B cell (primary cell): ENCODE results near the gene WNT16. TPM values are rescaled to one million over a fixed set of nuclear protein-coding genes. Genes with fewer than 3 reads are reported as not detected.
A peak's percentile ranks its signal among the peaks of the same experiment; 100 is the strongest.
"Not testable (repeated sequence)": the region's sequence is repeated elsewhere in the genome, so short reads cannot be mapped to it uniquely, and the experiment has no call there.

Experiments used
- ATAC-seq: fragments of 200-7000 bp; cut with Tn5 transposase; one replicate; pipeline ENCODE4 v1.10.0; 2021; ENCODE audit warnings: low read depth, mild to moderate bottlenecking, moderate number of reproducible peaks, moderate library complexity
- CTCF ChIA-PET: fragments of 350-600 bp; sonication (Branson Sonifier 250); formaldehyde crosslinking; loops from one replicate; lab custom pipeline; 2021; ENCODE audit warnings: antibody characterized with exemption, inconsistent platforms; lab: Charles Lee
- POLR2A ChIA-PET: fragments of 350-600 bp; sonication (Branson Sonifier 250); formaldehyde crosslinking; loops from one replicate; lab custom pipeline; 2021; ENCODE audit warnings: antibody characterized with exemption; lab: Charles Lee
- DNase-seq: peaks from one replicate; pipeline ENCODE4 v3.0.0; 2013
- H2AFZ ChIP-seq: 2 replicates; pipeline ENCODE4 v1.6.1; 2012; ENCODE audit warnings: mild to moderate bottlenecking, low read depth, low read length; ENCODE audit not compliant: insufficient read depth, poor library complexity, severe bottlenecking
- H3K27ac ChIP-seq, 2 donors: 1 replicate in 1 of 2; 2 replicates in 1 of 2; pipeline ENCODE4 v1.5.1; 2012 to 2013; ENCODE audit warnings: low read length in 2 of 2, mild to moderate bottlenecking in 2 of 2, moderate library complexity in 1 of 2
- H3K27me3 ChIP-seq, 4 experiments: fragments of 200-600 bp in 1 of 4; sonication (generic) in 1 of 4; replicated peaks in 1 of 4; 1 replicate in 2 of 4; 2 replicates in 2 of 4; pipeline versions ENCODE4 v1.6.1 to v1.7.0; 2013 to 2016; ENCODE audit warnings: low read length in 3 of 4, mild to moderate bottlenecking in 2 of 4, mixed read lengths in 1 of 4, moderate library complexity in 1 of 4; ENCODE audit not compliant: insufficient read depth in 4 of 4, control insufficient read depth in 3 of 4; ENCODE audit errors: control extremely low read depth in 1 of 4
- H3K36me3 ChIP-seq, 2 experiments: replicated peaks in 1 of 2; 1 replicate in 1 of 2; 2 replicates in 1 of 2; pipeline versions ENCODE4 v1.6.1 to v1.7.1; 2013; ENCODE audit warnings: low read length in 1 of 2; ENCODE audit not compliant: insufficient read depth in 2 of 2, control insufficient read depth in 1 of 2; ENCODE audit errors: control extremely low read depth in 1 of 2, extremely low read depth in 1 of 2
- H3K4me1 ChIP-seq, 2 donors: fragments of 200-600 bp in 1 of 2; sonication (generic) in 1 of 2; 1 replicate in 1 of 2; 2 replicates in 1 of 2; pipeline versions ENCODE4 v1.5.1 to v1.6.1; 2013 to 2017; ENCODE audit warnings: low read length in 2 of 2; ENCODE audit not compliant: control insufficient read depth in 2 of 2, insufficient read depth in 2 of 2
- H3K4me2 ChIP-seq: replicated peaks from 2 replicates; pipeline ENCODE3; 2012; ENCODE audit warnings: mild to moderate bottlenecking, low read depth, low read length; ENCODE audit not compliant: poor library complexity, severe bottlenecking
- H3K4me3 ChIP-seq, 5 experiments: fragments of 200-600 bp in 1 of 5; sonication (generic) in 1 of 5; 1 replicate in 3 of 5; 2 replicates in 2 of 5; pipeline versions ENCODE4 v1.5.1 to v1.7.0; 2011 to 2016; ENCODE audit warnings: low read length in 4 of 5, mild to moderate bottlenecking in 4 of 5, low read depth in 2 of 5, control low read depth in 1 of 5, moderate library complexity in 1 of 5; ENCODE audit not compliant: insufficient read depth in 1 of 5; ENCODE audit errors: control extremely low read depth in 1 of 5, extremely low read depth in 1 of 5
- H3K79me2 ChIP-seq: fragments of 200-600 bp; sonication (generic); one replicate; pipeline ENCODE4 v1.6.0; 2016; ENCODE audit warnings: low read length; ENCODE audit not compliant: control insufficient read depth, insufficient read depth
- H3K9ac ChIP-seq: fragments of 200-600 bp; sonication (generic); 2 replicates; pipeline ENCODE4 v1.6.1; 2017; ENCODE audit warnings: mild to moderate bottlenecking, low read length, moderate library complexity
- H3K9me3 ChIP-seq, 3 donors: one replicate each; pipeline versions ENCODE4 v1.6.1 to v1.7.1; 2013; ENCODE audit warnings: low read length in 2 of 3; ENCODE audit not compliant: control insufficient read depth in 2 of 3, insufficient read depth in 1 of 3; ENCODE audit errors: control extremely low read depth in 1 of 3
- H4K20me1 ChIP-seq: 2 replicates; pipeline ENCODE4 v1.6.0; 2012; ENCODE audit warnings: mild to moderate bottlenecking, low read length; ENCODE audit not compliant: insufficient read depth, control insufficient read depth, poor library complexity, severe bottlenecking
- H3K27ac Mint-ChIP-seq: one replicate; pipeline ENCODE4 v1.8.0; 2021; ENCODE audit warnings: mixed read lengths
- H3K27me3 Mint-ChIP-seq: one replicate; pipeline ENCODE4 v1.8.0; 2021; ENCODE audit warnings: mixed read lengths
- H3K4me1 Mint-ChIP-seq: one replicate; pipeline ENCODE4 v1.8.0; 2021; ENCODE audit warnings: mixed read lengths
- H3K4me3 Mint-ChIP-seq: one replicate; pipeline ENCODE4 v1.8.0; 2021; ENCODE audit warnings: mixed read lengths
- H3K9me3 Mint-ChIP-seq: one replicate; pipeline ENCODE4 v1.8.0; 2022; ENCODE audit warnings: mixed read lengths; ENCODE audit not compliant: insufficient read depth
- EZH2 ChIP-seq: IDR thresholded peaks from 2 replicates; pipeline ENCODE4 v1.6.1; 2012; ENCODE audit warnings: borderline replicate concordance, low read depth, mild to moderate bottlenecking, moderate library complexity, low read length; ENCODE audit not compliant: insufficient read depth, poor library complexity, severe bottlenecking
- WGBS: methylation state at CpG from one replicate; pipeline ENCODE4 v1.1.5; 2013; ENCODE audit warnings: missing lambda C conversion rate; ENCODE audit not compliant: insufficient coverage; 5-methylcytosine and 5-hydroxymethylcytosine counted together
- intact Hi-C: fragments of 100-400 bp; cut with micrococcal nuclease; formaldehyde crosslinking; loops from one replicate; pipeline ENCODE4 v1.10.0; 2022
- polyA plus RNA-seq: library from polyadenylated mRNA; depleted of rRNA; stranded (reverse); fragments of >200 nt; gene quantifications from 2 replicates; pipeline ENCODE4 v1.2.3, GENCODE V29; 2012
- total RNA-seq, 2 donors: library from RNA; stranded (reverse); fragments of 120-200 nt in 1 of 2; gene quantifications; 1 replicate in 1 of 2; 2 replicates in 1 of 2; pipeline versions ENCODE4 v1.2.3 to v1.2.4, GENCODE V29; 2013 to 2022
- TF ChIP-seq, protein P1 (sequence below): fragments of 200-600 bp; IDR thresholded peaks from one replicate; pipeline ENCODE4 v1.8.0; 2022; ENCODE audit warnings: antibody characterized with exemption, mild to moderate bottlenecking

Gene WNT16
- total and polyA plus RNA-seq, 2 donors (not counting 1 experiment from before 2014, with no cell fraction given), result 4.2 to 6.9 TPM

DNA sequence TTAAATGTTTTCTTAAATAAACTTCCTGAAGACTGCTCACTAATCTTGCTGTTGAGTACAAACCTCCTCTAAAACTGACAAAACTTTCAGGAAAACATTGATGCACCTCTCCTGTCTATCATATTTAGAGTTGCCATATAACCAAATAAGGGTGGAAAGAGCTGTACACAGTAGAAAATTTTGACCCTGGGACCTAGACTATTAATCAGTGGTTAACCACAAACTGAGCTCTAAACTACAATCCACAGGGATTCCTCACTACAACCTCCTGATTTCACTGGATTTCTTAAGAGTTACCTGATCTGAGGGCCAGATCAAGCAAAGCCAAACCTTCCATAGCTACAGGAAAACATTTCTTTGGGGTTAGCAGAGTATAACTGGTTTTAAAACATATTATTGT lies 39.9 kb upstream of the WNT16 start:
- ChIA-PET CTCF (no interaction called here), POLR2A (no interaction called here)
- Histone ChIP-seq H3K79me2 (no peaks in the 10 kb centered on the region), H3K4me3 (no peak overlapping the region), H3K4me2 (no peak overlapping the region), H3K27ac (no peak overlapping the region), H4K20me1 (no peaks in the 10 kb centered on the region), H3K9ac (no peak overlapping the region), H2AFZ (no peak overlapping the region), H3K36me3 (no peaks in the 10 kb centered on the region), H3K9me3 (peaks cover 1 to 40% (median 29%) of the 10 kb centered on the region in 3 donors), H3K27me3 (no peaks in the 10 kb centered on the region), H3K4me1 (peaks cover 6 to 9% of the 10 kb centered on the region in 2 donors)
- Mint-ChIP-seq H3K4me3 (no peak overlapping the region), H3K27ac (no peak overlapping the region), H3K9me3 (peaks cover 18% of the 10 kb centered on the region), H3K4me1 (peaks cover 34% of the 10 kb centered on the region), H3K27me3 (no peaks in the 10 kb centered on the region)
- DNase-seq (no peak), ATAC-seq (no peak)
- TF ChIP-seq EZH2, result no peak
- TF ChIP-seq, protein P1, sequence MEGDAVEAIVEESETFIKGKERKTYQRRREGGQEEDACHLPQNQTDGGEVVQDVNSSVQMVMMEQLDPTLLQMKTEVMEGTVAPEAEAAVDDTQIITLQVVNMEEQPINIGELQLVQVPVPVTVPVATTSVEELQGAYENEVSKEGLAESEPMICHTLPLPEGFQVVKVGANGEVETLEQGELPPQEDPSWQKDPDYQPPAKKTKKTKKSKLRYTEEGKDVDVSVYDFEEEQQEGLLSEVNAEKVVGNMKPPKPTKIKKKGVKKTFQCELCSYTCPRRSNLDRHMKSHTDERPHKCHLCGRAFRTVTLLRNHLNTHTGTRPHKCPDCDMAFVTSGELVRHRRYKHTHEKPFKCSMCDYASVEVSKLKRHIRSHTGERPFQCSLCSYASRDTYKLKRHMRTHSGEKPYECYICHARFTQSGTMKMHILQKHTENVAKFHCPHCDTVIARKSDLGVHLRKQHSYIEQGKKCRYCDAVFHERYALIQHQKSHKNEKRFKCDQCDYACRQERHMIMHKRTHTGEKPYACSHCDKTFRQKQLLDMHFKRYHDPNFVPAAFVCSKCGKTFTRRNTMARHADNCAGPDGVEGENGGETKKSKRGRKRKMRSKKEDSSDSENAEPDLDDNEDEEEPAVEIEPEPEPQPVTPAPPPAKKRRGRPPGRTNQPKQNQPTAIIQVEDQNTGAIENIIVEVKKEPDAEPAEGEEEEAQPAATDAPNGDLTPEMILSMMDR, result no peak
- intact Hi-C loops, result no loop called here

DNA sequence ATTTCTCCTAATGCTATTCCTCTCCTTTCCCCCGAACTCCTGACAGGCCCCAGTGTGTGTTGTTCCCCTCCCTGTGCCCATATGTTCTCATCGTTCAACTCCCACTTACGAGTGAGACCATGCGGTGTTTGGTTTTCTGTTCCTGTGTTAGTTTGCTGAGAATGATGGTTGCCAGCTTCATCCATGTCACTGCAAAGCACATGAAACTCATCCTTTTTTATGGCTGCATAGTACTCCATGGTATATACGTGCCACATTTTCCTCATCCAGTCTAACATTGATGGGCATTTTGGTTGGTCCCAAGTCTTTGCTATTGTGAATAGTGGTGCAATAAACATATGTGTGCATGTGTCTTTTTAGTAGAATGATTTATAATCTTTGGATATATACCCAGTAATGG lies 38.9 kb upstream of the WNT16 start:
- H3K27ac ChIP-seq, H4K20me1 ChIP-seq, H3K4me3 Mint-ChIP-seq, H3K27me3 Mint-ChIP-seq, H3K9ac ChIP-seq, POLR2A ChIA-PET, ATAC-seq, H3K4me1 ChIP-seq, H3K4me2 ChIP-seq, CTCF ChIA-PET, intact Hi-C loops, DNase-seq, H2AFZ ChIP-seq, H3K4me3 ChIP-seq, H3K36me3 ChIP-seq, H3K79me2 ChIP-seq, H3K27me3 ChIP-seq: not testable (repeated sequence)
- peaks cover 3 to 31% (median 21%) of the 10 kb centered on the region in 3 donors for H3K9me3 ChIP-seq
- WGBS, result no CpG with 5 or more reads among the region's 5 CpGs
- peak overlapping the region; percentile 37 for H3K27ac Mint-ChIP-seq
- peaks cover 29% of the 10 kb centered on the region for H3K4me1 Mint-ChIP-seq
- peaks cover 11% of the 10 kb centered on the region for H3K9me3 Mint-ChIP-seq
